MCF 10A (cell line): ENCODE measurements around the gene C8B. TPM values are rescaled to one million over a fixed set of nuclear protein-coding genes. Genes with fewer than 3 reads are reported as not detected.

ENCODE experiments used
- BruUV-seq: library from RNA; stranded (reverse); fragments of 400-500 nt; replicated peaks from 2 replicates; lab custom pipeline; 2021; lab: Mats Ljungman, UMichigan
- CTCF ChIA-PET: fragments of 300-600 bp; sonication (Branson Sonifier 250); formaldehyde crosslinking; extraction: SDS; loops from one replicate; lab custom pipeline; 2021; ENCODE audit warnings: antibody characterized with exemption, inconsistent platforms; lab: Yijun Ruan, JAX
- POLR2A ChIA-PET: fragments of 300-600, 350-650 bp; sonication (Branson Sonifier 250); formaldehyde crosslinking; extraction: SDS; loops from one replicate; lab custom pipeline; 2020; ENCODE audit warnings: antibody characterized with exemption, inconsistent platforms; lab: Yijun Ruan, JAX
- DNase-seq: peaks from one replicate; pipeline ENCODE4 v3.0.0-alpha.2; 2018; ENCODE audit not compliant: unreplicated experiment
- H3K27ac Mint-ChIP-seq: one replicate; pipeline ENCODE4 v1.8.0; 2022; ENCODE audit warnings: mild to moderate bottlenecking, low read depth, mixed read lengths; ENCODE audit not compliant: unreplicated experiment
- H3K27me3 Mint-ChIP-seq: one replicate; pipeline ENCODE4 v1.8.0; 2022; ENCODE audit warnings: mixed read lengths; ENCODE audit not compliant: insufficient read depth, unreplicated experiment
- H3K36me3 Mint-ChIP-seq: one replicate; pipeline ENCODE4 v1.8.0; 2022; ENCODE audit warnings: mild to moderate bottlenecking, moderate library complexity, mixed read lengths; ENCODE audit not compliant: insufficient read depth, unreplicated experiment
- H3K4me1 Mint-ChIP-seq: one replicate; pipeline ENCODE4 v1.8.0; 2022; ENCODE audit warnings: mixed read lengths; ENCODE audit not compliant: insufficient read depth, unreplicated experiment
- H3K4me3 Mint-ChIP-seq: one replicate; pipeline ENCODE4 v1.8.0; 2022; ENCODE audit warnings: mild to moderate bottlenecking, moderate library complexity, mixed read lengths; ENCODE audit not compliant: unreplicated experiment
- H3K9me3 Mint-ChIP-seq: one replicate; pipeline ENCODE4 v1.8.0; 2022; ENCODE audit warnings: mixed read lengths; ENCODE audit not compliant: unreplicated experiment
- intact Hi-C: fragments of 100-400 bp; cut with micrococcal nuclease; formaldehyde crosslinking; loops from 2 replicates; pipeline ENCODE4 v1.14.1; 2022
- total RNA-seq: library from RNA; stranded (reverse); gene quantifications from 2 replicates; pipeline ENCODE4 v1.2.3, GENCODE V29; 2022
- TF ChIP-seq, protein P1 (sequence below): fragments of 200-600 bp; IDR thresholded peaks from one replicate; pipeline ENCODE4 v1.8.0; 2022; ENCODE audit warnings: antibody characterized with exemption, mild to moderate bottlenecking; ENCODE audit not compliant: unreplicated experiment

Gene C8B
- total RNA-seq, 1 experiment from 2014 or later: not detected

DNA sequence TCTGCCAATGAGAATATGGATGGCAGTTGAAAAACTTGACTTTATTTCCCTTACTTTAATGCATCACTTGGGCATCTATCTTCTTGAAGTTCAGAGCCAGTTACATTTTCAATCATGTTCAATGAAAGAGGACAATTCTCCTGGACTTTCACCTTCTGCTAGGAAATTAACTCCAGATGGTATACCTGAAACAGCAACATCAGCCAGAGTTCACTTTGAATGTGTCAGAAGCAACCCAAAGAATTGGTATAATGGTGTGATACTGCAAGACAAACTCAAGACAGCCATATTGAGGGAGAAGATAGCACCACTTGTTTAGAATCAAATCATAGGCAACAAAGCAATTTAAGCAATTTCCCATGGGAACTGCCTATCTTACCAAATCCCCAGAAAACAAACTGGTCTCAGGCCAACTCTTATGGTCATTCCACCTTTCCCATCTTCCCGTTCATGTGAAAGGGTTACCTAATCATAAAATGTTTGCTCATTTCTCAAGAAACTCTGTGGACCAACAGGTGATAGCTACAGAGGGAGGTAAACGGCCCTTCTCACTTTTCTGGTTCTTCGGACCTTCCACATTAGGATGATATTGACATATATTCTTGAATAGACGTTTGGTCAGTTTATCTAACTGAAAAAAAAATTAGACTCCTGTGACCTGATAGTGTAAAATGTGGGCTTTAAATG lies 29.7 kb upstream of the C8B start:
- no peak for DNase-seq
- no peaks in the 10 kb centered on the region for H3K4me1 Mint-ChIP-seq
- no peaks in the 10 kb centered on the region for H3K9me3 Mint-ChIP-seq
- TF ChIP-seq, protein P1, sequence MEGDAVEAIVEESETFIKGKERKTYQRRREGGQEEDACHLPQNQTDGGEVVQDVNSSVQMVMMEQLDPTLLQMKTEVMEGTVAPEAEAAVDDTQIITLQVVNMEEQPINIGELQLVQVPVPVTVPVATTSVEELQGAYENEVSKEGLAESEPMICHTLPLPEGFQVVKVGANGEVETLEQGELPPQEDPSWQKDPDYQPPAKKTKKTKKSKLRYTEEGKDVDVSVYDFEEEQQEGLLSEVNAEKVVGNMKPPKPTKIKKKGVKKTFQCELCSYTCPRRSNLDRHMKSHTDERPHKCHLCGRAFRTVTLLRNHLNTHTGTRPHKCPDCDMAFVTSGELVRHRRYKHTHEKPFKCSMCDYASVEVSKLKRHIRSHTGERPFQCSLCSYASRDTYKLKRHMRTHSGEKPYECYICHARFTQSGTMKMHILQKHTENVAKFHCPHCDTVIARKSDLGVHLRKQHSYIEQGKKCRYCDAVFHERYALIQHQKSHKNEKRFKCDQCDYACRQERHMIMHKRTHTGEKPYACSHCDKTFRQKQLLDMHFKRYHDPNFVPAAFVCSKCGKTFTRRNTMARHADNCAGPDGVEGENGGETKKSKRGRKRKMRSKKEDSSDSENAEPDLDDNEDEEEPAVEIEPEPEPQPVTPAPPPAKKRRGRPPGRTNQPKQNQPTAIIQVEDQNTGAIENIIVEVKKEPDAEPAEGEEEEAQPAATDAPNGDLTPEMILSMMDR: no peak
- H3K27me3 Mint-ChIP-seq: no peaks in the 10 kb centered on the region
- H3K4me3 Mint-ChIP-seq: no peak overlapping the region
- CTCF ChIA-PET: no interaction called here
- no TSS peak for BruUV-seq
- H3K27ac Mint-ChIP-seq: no peak overlapping the region
- intact Hi-C loops: no loop called here
- POLR2A ChIA-PET: no interaction called here
- peaks cover 6% of the 10 kb centered on the region for H3K36me3 Mint-ChIP-seq

DNA sequence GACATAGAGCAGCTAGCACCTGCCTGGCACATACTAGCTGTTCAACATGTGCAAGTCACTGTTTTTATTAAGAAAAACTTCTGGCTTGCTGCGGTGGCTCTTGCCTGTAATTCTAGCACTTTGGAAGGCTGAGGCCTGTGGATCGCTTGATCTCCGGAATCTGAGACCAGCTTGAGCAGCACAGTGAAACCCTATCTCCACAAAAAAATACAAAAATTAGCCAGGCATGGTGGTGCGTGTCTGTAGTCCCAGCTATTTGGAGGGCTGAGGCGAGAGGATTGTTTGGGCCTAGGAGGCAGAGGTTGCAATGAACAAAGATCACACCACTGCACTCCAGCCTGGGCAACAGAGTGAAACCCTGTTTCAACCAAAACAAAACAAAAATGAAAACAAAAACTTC lies 27.7 kb upstream of the C8B start:
- Mint-ChIP-seq H3K4me1 (no peaks in the 10 kb centered on the region), H3K4me3 (no peak overlapping the region), H3K9me3 (no peaks in the 10 kb centered on the region), H3K27me3 (no peaks in the 10 kb centered on the region), H3K27ac (no peak overlapping the region), H3K36me3 (peaks cover 6% of the 10 kb centered on the region)
- intact Hi-C loops: no loop called here
- TF ChIP-seq, protein P1: no peak
- ChIA-PET POLR2A (no interaction called here), CTCF (no interaction called here)
- no TSS peak for BruUV-seq
- no peak for DNase-seq

DNA sequence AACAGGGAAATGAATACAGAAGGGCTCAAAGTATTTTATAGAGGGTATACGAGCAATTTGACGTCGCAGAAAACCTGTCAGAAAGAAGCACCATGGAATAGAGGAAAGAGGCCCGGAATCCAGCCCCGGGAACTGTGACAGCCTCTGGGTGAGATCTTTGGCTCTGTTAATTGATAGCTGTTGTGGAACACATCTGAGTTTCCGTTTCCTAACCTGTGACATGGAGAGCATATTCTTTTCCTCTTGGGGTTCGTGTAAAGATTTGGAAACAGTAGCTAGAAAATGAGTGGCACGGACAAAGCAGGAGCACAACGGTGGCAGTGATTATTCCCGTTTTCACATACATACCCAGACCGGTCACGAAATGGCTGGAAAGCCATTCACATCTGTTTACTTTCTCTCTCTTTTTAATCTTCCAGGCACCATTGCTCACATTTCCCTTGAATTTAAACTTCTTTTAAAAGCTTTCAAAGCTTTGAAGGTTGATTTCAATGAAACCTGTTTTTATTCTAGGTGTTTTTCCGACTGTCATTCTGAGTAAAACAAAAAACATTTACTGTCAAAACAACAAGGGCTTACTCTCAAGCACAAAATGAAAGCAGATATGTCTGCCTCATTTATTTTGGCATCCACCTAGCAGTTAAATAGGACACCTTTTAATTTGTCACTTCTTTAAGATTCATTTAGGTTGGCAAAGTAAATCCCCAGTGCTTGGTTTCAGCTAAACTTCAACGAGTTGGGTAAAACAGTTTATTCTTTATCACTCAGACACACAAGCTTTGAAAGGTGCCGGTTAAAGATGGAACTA lies 26.7 kb upstream of the C8B start:
- intact Hi-C loops: no loop called here
- H3K27me3 Mint-ChIP-seq: no peaks in the 10 kb centered on the region
- no peak overlapping the region for H3K4me3 Mint-ChIP-seq
- H3K27ac Mint-ChIP-seq: no peak overlapping the region
- POLR2A ChIA-PET: no interaction called here
- no peak for DNase-seq
- BruUV-seq: no TSS peak
- no peaks in the 10 kb centered on the region for H3K4me1 Mint-ChIP-seq
- TF ChIP-seq, protein P1: no peak
- H3K36me3 Mint-ChIP-seq: peaks cover 6% of the 10 kb centered on the region
- no peaks in the 10 kb centered on the region for H3K9me3 Mint-ChIP-seq
- CTCF ChIA-PET: interaction anchor here (0.6 to 1.5 kb wide), 5 partner anchors 8 to 778 kb away, joined by 3 to 4 read pairs (median 4); no protein-coding TSS in a partner anchor

DNA sequence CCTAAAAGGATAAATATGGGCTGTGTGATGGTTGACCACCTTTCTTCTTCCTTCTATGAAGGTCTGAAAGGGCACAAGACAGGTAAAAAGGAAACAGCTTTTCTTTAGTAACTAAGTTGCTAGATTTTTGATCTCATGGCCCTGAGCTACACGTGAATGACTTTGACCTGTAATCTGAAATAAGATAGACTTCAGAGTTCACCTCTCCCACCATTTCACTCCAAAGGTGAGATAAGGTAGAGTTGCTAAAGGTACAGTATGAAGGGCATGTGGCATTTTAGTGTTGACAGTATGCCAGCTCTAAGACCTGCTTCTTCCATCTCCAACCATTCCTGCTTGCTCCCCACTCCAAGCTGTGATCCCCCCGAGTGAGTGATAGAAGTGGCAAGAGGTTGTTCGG lies 25.8 kb upstream of the C8B start:
- BruUV-seq: no TSS peak
- POLR2A ChIA-PET: no interaction called here
- no peaks in the 10 kb centered on the region for H3K9me3 Mint-ChIP-seq

More for the DNA sequence above, 25.8 kb upstream of the C8B start:
- TF ChIP-seq, protein P1: no peak
- no peak for DNase-seq
- intact Hi-C loops: no loop called here
- H3K4me3 Mint-ChIP-seq: no peak overlapping the region
- CTCF ChIA-PET: interaction anchor here (0.6 to 1.5 kb wide), 4 partner anchors 9 to 779 kb away, joined by 3 to 4 read pairs (median 3); no protein-coding TSS in a partner anchor
- H3K27ac Mint-ChIP-seq: no peak overlapping the region
- peaks cover 6% of the 10 kb centered on the region for H3K36me3 Mint-ChIP-seq
- H3K27me3 Mint-ChIP-seq: no peaks in the 10 kb centered on the region
- H3K4me1 Mint-ChIP-seq: no peaks in the 10 kb centered on the region
